AG09309 (cell line): ENCODE data around the gene RTL10.

Experiments
- DNase-seq: peaks from one replicate; pipeline ENCODE4 v3.0.0-alpha.2; 2010; ENCODE audit warnings: low read depth
- H3K4me3 ChIP-seq: 2 replicates; pipeline ENCODE4 v1.5.1; 2011; ENCODE audit warnings: mild to moderate bottlenecking, low read depth, low read length, moderate library complexity; ENCODE audit not compliant: control insufficient read depth
- CTCF ChIP-seq: IDR thresholded peaks from 2 replicates; pipeline ENCODE4 v1.5.1; 2011; ENCODE audit warnings: mild to moderate bottlenecking, low read depth, low read length, inconsistent platforms; ENCODE audit not compliant: insufficient read depth, control insufficient read depth; ENCODE audit errors: missing control alignments

The RTL10 gene

GRCh38 chr22:19879246-19879570, 24.5 kb upstream of the RTL10 start:
- no peak for DNase-seq
- TF ChIP-seq CTCF: no peak
- H3K4me3 ChIP-seq: no peak overlapping the region

- DNase-seq: no peak
- no peak overlapping the region for H3K4me3 ChIP-seq
- no peak for TF ChIP-seq CTCF
Observed at GRCh38 chr22:19878461-19879245, 24.0 kb upstream of the RTL10 start.

GRCh38 chr22:19877626-19878339, 23.1 kb upstream of the RTL10 start:
- no peak overlapping the region for H3K4me3 ChIP-seq
- DNase-seq: no peak
- no peak for TF ChIP-seq CTCF

GRCh38 chr22:19876941-19877625, 22.4 kb upstream of the RTL10 start:
- TF ChIP-seq CTCF: no peak
- no peak for DNase-seq
- H3K4me3 ChIP-seq: no peak overlapping the region

GRCh38 chr22:19876314-19876940, 21.8 kb upstream of the RTL10 start:
- TF ChIP-seq CTCF: no peak
- no peak overlapping the region for H3K4me3 ChIP-seq
- DNase-seq: no peak

GRCh38 chr22:19875531-19876313, 21.0 kb upstream of the RTL10 start:
- DNase-seq: no peak
- H3K4me3 ChIP-seq: no peak overlapping the region
- TF ChIP-seq CTCF: no peak
